Prostate gland (tissue), 2 donors: Measurements from ENCODE around the gene ROBO2.

Experiments used
- POLR2A ChIP-seq: fragments of 450-650 bp; IDR thresholded peaks from one replicate; pipeline ENCODE4 v1.6.1; 2016; ENCODE audit warnings: antibody characterized with exemption, mild to moderate bottlenecking
- TF ChIP-seq, protein P1 (sequence below), 4 experiments: fragments of 200-600 bp in 2 of 4; fragments of 450-650 bp in 2 of 4; sonication (generic) in 2 of 4; IDR thresholded peaks; 1 replicate in 3 of 4; 2 replicates in 1 of 4; pipeline ENCODE4 v1.5.1; 2016 to 2019; ENCODE audit warnings: antibody characterized with exemption in 4 of 4, mild to moderate bottlenecking in 2 of 4, moderate library complexity in 2 of 4

DNA sequence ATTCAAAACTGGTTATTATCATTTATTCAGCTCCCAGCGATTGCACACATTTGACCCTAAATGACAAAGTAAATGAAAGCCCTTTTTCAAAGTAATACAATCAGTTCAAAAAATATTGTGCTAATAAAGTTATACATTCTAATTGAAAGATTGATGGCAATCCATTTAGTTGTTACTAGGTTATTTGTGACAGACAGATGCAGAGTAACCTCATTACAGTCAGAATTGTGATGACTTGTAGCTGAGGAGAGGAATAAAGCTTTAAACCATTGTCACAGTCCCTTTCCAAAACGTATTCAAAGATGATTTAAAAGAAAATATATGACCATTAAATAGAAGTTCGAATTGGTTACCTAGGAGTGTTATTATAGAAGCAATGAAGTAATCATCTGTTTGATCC is 86.1 kb downstream of the ROBO2 start:
- TF ChIP-seq, protein P1, sequence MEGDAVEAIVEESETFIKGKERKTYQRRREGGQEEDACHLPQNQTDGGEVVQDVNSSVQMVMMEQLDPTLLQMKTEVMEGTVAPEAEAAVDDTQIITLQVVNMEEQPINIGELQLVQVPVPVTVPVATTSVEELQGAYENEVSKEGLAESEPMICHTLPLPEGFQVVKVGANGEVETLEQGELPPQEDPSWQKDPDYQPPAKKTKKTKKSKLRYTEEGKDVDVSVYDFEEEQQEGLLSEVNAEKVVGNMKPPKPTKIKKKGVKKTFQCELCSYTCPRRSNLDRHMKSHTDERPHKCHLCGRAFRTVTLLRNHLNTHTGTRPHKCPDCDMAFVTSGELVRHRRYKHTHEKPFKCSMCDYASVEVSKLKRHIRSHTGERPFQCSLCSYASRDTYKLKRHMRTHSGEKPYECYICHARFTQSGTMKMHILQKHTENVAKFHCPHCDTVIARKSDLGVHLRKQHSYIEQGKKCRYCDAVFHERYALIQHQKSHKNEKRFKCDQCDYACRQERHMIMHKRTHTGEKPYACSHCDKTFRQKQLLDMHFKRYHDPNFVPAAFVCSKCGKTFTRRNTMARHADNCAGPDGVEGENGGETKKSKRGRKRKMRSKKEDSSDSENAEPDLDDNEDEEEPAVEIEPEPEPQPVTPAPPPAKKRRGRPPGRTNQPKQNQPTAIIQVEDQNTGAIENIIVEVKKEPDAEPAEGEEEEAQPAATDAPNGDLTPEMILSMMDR (IDR thresholded peaks at IDR 0.05): no peak
- TF ChIP-seq POLR2A: no peak
